GM20431 (cell line): Measurements from ENCODE around the gene HERC6.
"Not testable (repeated sequence)": the region's sequence is repeated elsewhere in the genome, so short reads cannot be mapped to it uniquely, and the experiment has no call there.

ENCODE experiments used
- in situ Hi-C: fragments of 300-500 bp; cut with MseI, MboI; formaldehyde crosslinking; loops from one replicate; pipeline ENCODE4 v1.15.0; 2020; ENCODE audit warnings: low sequenced_read_pairs; ENCODE audit not compliant: unreplicated experiment

The HERC6 gene

DNA sequence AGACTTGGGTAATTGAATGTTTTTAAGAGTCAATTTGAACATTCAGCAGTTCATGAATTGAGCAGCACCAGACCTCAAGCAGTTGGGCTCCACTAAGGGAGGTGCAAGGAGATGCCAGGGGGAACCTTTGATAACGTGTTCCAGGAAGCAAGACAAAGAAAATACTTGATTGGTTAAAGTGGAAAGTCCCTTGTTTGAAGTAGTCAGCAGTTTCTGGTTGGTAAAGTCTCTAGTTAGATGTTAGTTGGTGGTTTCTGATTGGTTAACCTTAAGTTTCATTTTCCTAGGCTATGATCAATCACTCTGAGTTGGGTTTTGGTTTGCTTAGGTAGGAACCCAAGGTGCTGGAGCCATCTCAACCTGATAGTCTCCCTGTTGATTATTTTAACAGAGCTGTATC is 4.0 kb downstream of the HERC6 start:
- in situ Hi-C loops: no loop called here

DNA sequence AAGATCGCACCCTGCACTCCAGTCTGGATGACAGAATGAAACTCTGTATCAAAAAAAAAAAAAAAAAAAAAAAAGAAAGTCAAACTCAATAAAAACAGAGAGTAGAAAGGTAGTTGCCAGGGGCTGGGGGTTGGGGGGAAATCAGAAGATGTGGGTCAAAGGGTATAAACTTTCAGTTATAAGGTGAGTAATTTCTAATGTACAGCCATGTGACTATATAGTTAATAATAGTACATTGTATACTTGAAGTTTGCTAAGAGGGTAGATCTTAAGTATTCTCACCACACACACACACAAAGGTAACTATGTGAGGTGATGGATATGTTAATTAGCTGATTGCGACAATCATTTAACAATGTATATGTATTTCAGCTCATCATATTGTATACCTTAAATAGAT is 11.5 kb downstream of the HERC6 start:
- in situ Hi-C loops: no loop called here

DNA sequence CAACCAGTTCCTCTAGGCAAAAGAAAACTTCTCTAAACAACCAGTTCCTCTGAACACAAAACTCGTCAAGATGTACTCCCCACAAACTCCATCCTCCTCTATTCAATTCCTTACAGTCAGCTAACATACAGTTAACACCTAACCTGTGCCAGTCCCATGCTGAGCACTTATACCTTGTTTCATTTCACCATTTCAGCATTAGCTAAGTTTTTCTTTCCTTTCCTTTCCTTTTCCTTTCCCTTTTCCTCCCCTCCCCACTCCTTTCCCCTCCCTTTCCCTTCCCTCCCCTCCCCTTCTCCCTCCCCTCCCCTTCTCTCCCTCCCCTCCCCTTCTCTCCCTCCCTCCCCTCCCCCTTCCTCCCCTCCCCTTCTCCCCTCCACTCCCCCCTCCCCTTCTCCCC is 13.1 kb downstream of the HERC6 start:
- in situ Hi-C loops: no loop called here

DNA sequence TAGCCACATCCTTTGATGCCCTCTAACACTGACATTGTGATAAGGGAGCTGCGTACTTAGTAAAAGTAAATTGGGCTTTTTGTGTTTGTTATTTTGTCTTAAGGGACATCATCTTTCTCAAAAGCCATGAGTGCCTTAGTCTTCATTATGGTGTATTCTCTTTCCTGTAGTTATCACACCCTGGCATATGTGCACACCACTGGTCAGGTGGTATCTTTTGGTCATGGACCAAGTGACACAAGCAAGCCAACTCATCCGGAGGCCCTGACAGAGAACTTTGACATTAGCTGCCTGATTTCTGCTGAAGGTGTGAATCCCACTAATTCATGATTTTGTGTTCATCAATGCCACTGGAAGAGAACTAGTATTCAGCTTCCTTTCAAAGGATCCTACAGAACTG is 18.0 kb downstream of the HERC6 start:
- in situ Hi-C loops: no loop called here

DNA sequence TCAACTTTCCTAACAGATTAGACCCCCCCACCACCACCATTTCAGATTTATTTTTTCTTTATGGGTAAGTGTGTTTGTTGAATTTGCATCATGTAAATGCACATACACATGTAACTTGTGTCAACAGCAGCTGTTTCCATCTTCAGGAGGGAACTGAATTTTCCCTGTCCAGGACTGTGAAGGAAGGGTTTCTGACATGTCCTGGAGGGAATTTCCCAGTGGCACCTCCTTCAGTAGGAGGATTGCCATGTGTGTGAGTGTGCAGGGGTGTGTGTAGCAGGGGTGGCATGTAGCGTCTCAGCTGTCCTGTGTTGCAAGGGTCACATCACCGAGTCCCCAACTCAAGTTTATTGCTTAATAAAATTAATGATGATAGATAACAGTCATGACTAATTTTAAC is 19.7 kb downstream of the HERC6 start:
- in situ Hi-C loops: no loop called here

DNA sequence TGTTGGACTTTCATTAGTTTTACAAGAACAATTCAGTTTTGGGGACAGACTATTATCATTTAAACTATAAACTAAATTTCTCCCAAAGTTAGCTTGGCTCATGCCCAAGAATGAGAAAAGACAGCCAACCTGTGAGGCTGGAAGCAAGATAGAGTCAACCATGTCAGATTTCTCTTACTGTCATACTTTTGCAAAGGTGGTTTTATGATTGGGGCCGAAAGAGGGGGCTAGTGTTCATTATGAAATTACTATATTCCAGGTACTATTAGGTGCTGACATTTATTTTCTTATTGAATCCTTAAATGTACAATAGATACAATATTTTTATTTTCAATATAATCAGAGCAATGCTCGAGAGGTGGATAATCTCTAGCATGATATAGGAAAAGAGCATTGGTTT is 30.6 kb downstream of the HERC6 start:
- in situ Hi-C loops: no loop called here

DNA sequence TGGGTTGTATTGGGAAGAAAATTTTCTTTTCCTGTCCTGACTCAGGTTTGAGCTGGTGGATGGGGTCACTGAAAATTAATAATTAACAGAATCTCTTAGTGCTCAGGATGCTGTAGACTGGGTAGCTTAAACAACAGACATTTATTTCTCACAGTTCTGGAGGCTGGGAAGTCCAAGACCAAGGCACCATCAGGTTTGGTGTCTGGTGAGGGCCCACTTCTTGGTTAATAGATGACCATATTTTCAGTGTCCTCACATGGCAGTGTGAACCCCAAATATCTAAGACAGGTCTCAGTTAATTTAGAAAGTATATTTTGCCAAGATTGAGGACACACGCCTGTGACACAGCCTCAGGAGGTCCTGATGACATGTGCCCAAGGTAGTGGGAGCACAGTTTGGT is 31.1 kb downstream of the HERC6 start:
- in situ Hi-C loops: no loop called here

DNA sequence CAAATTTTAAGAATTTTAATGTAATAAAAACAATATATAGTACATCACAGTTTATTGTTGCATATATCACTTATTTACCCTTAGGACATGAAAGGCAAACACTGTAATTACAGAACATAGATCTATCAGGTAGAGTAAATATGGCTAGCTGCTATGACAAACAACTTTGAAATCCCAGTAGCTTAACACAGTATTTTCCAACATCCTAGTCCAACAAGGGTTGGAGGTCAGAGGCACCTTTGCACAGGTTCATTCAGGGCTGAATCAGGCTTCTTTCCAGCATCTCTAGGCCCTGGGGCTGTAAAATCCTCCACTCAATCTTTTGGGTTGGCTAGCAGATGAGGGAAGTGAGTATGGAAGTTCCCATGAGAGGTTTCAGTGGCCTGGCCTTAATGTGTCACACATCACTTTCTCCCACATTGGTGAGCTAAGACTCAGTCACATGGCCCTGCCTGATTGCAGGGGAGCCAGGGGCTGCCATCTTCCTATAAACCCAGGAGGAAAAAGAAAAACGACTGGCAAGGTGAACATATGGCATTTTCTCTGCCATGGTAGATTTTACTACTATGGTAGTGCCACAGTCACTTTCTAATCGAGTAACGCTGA is 32.9 kb downstream of the HERC6 start:
- in situ Hi-C loops: no loop called here

DNA sequence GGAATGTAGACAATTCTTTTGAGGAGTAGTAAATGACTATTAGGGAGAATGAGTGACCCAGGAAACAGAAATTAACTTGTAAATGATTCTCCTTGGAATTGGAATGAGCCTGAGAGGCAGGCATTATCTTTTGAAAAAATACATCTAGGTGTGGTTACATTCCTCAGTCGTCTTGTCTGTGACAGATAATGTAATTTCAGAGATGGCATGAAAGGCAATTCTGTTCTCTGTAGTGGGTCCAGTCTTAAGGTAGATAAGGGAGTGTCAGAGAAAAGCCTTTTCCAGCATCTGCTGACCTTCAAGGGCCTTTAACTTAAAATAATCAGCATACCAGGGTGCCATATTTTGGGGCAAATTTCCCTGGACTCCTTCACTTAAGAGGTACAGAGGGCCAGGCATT is 35.1 kb downstream of the HERC6 start:
- in situ Hi-C loops: no loop called here

DNA sequence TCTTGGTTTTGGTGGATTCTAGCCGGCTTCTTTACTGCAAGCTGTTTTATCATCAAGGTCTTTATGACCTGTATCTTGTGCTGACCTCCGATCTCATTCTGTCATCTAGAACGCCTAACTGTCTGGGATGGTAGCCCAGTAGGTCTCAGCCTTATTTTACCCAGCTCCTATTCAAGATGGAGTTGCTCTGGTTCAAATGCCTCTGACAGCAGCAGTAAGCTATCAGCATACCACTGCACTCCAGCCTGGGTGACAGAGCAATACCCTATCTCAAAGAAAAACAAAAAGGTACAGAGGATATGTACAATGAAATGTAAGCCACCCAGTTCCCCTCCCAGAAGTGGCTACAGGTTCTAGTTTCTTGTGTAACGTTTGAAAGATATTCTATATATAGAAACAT is 36.1 kb downstream of the HERC6 start:
- in situ Hi-C loops: no loop called here

DNA sequence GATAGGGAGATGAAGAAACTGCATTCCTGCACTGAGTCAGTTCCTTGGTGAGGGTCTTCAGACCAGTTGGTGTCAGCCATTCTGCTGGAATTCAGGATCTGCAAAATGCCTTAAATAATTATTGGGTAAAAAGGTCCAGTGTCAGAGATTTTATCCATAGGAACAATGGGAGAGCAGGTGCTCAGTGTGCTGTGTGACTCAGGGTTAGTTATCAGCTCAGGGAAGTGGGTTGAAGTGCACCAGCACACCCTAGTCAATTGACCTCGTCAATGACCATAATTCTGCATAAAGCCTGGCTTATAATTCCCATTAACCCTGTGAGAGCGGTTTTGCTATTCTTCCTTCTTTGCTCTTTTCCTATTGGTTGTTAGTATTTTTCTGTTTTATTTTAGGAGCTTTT is 37.3 kb downstream of the HERC6 start:
- in situ Hi-C loops: no loop called here

DNA sequence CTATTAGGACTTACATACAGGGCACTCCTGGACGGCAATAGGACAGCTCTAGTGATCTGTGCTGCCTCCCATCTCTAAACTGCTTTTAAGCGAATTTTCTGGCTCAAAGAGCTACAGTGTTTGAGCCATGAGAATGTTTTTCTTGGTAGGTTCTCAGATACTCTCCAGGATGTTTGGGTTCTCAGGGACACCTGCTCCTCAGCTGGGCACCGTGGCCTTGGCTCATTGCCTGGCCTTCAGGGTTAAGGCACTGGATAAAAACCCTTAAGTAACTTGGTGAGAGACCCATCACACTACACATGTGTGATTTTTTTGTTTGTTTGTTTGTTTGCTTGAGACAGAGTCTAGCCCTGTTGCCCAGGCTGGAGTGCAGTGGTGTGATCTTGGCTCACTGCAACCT is 39.8 kb downstream of the HERC6 start:
- in situ Hi-C loops: no loop called here

DNA sequence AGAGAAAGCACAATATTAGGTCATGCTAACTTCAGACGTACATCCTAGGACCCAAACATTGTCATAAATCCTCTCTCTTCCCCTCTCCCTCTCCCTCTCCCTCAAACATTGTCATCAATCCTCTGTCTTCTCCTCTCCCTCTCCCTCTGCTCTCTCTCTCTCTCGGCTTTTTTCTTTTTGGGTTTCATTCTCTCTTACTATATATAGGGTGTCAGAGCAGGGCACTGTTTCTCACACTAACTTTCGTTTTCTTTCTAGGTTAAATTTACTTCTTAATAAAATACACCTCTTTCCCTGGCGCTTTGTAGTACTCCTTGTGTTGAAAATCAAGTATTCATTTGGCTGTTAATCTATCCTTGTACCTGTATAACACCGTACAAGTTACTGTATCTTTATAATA is 41.2 kb downstream of the HERC6 start:
- in situ Hi-C loops: no loop called here

DNA sequence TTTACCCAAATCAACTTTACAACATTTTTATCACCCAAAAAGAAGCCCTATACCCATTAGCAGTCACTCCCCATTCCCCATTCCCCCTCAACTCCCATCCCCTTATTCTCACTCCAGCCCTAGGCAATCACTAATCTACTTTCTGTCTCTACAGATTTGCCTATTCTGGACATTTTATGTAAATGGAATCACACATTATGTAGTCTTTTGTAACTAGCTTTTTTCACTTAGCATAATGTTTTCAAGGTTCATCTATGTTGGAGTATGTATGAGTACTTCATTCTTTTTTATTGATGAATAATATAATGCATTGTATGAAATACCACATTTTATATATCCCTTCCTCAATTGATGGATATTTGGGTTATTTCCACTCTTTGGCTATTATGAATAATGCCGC is 42.2 kb downstream of the HERC6 start:
- in situ Hi-C loops: no loop called here

DNA sequence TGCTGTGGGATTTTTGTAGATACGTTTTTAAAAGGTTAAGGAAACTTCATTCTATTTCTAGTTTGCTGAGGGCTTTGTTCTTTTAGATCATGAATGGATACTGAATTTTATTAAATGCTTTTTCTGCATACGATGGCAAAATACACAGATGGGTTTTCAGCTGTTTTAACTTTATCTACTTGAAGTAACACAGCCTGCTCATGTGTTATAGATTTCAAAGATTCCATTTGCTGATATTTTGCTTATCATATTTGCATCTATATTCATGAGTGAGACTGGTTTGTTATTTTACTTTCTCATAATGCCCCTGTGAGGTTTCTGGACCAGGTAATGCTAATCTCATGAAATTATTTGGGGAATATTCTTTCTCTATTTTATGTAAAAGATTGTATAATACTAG is 43.8 kb downstream of the HERC6 start:
- in situ Hi-C loops: no loop called here

DNA sequence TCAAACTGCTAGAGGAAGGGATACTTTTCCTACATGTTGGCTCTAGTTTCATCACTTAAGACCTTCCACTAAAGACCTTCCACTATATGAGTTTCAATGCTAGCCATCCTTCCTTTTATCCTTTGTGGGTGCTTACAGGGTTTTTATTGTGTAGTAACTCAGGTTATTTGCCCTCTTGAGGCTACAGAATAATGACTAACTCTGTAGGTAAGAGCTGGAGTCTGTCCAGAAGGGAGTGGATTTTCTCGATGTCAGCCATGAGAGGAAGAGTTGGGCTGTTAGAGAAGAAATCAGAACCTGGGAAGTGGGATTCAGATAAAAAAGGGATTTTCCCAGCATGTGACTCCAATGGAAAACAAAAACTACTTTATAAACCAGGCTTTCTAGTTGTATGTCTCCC is 50.7 kb downstream of the HERC6 start:
- in situ Hi-C loops: no loop called here

DNA sequence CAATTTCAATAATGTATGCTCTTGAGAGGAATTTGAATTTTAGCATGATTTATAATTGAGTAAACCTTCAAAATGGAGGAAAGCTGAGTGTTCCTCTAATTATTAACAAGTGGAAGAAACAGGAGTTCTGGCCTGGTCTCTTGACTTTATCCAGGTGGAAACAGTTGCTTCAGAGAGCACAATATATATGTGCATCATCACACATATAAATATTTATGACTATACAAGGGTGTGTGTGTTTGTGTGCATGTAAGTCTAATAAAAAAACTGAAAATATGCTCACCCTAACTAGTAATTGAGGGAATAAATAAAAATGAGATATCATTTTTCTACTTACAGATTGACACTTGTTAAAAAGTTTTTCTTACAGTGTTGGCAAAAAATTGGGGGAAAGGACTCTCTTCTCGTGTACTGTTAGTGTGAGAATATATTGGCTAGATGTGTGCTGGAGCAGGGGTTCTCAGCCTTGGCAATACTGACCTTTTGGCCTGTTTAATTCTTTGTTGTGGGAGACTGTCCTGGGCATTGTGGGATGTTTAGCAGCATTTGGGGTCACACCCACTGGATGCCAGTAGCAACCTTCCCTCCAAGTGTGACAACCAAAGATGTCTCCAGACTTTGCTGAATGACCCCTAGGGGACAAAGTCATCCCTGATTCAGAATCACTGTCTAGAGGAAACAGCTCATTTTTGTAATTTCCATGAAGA is 57.5 kb downstream of the HERC6 start:
- in situ Hi-C loops: no loop called here

DNA sequence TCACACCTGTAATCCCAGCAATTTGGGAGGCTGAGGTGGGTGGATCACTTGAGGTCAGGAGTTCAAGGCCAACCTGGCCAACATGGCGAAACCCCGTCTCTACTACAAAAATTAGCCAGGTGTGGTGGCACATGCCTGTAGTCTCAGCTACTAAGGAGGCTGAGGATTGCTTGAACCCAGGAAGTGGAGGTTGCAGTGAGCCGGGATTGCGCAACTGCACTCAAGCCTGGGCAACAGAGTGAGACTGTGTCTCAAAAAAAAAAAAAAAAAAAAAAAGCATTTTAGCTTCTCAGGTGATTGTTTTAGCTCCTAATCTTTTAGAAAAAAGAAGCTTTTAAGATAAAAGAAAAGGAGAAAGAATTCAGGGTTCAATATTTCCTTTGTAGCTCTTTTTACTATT is 59.2 kb downstream of the HERC6 start:
- in situ Hi-C loops: not testable (repeated sequence)

DNA sequence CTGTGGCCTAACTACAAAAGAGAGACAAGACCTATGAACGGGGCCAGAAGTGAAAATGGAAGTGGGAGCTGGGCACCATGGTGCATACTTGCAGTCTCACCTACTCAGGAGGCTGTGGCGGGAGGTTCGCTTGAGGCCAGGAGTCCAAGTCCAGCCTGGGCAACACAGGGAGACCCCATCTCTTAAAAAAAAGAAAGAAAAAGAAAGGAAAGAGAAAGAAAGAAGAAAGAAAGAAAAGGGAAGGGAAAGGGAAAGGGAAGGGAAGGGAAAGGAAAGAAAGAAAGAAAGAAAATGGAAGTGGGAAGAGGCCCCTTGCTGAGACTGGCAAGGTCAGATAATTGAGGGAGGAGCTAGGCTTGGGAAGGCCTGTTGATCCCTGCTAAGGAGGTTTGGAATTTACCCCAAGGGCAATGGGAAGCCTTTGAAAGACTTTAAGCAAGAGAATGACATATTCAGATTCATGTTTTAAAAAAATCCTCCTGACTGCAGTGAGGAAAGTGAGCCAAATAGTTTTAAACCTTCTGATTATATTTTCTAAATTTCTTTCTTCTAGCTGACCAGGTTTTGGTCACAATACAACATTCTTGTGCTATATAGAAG is 60.6 kb downstream of the HERC6 start:
- in situ Hi-C loops: no loop called here

DNA sequence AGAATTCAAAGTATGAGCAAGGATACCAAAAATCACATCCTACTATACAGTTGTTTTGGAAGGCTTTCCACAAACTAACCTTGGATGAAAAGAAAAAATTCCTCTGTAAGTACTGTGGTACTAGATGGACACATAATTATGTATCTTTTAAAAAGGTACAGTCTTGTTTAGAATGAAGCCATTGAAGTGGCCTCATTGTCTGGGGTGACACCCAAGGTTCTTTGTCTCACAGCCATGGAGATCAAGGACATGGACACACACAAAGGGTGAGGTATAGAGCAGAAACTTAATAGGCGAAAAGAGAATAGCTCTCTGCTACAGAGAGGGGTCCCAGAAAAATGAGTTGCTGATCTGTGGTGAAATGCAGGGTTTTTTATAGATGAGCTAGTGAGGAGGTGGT is 61.5 kb downstream of the HERC6 start:
- in situ Hi-C loops: no loop called here

DNA sequence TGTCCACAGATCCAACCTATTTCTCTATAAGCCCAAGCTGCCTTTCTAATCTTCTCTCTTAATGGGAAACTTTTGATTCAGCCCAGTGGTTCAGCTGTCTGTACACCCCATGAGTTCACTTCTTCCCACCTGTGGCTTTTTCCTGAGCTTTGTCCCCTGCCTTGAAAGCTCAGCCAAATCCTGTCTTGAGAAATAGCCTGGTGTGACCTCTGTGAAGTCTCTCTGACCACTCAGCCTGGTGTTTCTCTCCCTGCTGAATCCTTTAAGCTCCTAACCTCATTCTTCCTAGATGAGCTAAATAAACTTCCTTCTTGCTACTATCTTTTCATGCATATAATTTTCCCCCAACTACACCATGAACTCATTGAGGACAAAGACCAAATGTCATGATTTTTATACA is 63.0 kb downstream of the HERC6 start:
- in situ Hi-C loops: no loop called here

DNA sequence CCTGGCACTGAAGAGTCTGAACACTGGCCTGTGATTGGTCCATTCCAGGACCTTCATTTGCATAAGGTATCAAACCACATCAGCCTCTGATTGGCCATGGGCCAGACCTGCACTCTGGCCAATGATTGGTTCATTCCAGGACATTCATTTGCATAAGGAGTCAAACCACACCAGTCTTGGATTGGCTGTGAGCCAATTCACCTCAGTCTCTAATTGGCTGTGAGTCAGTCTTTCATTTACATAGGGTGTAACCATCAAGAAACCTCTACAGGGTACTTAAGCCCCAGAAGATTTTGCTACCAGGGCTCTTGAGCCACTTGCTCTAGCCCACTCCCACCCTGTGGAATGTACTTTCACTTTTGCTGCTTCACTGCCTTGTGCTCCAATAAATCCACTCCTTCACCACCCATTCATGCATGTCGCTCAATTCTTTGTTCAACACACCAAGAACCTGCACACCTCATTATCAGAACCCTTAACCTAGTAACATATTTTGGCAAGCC is 64.1 kb downstream of the HERC6 start:
- in situ Hi-C loops: no loop called here
